ENCODE data around the gene ONECUT3. TPM values are rescaled to one million over a fixed set of nuclear protein-coding genes. Genes with fewer than 3 reads are reported as not detected.

ONECUT3 gene
- total and polyA plus RNA-seq, 10 of the 15 experiments (the other 5 are each of a cell fraction or from before 2014, with no cell fraction given) = not detected

GRCh38 chr19:1790054-1790792, 36.9 kb downstream of the ONECUT3 start (continued):
- no peak for TF ChIP-seq TCF12 (IDR thresholded peaks at IDR 0.05; ENCODE audit: low read depth, low read length)

GRCh38 chr19:1791879-1792278, 38.6 kb downstream of the ONECUT3 start:
- H3K27me3 ChIP-seq (replicated peaks in 1 of 2; ENCODE audit: control insufficient read depth in 2 of 2, insufficient read depth in 2 of 2, low read length in 1 of 2) = no peaks in the 10 kb centered on the region
- no peaks in the 10 kb centered on the region for H4K20me1 ChIP-seq (ENCODE audit: control insufficient read depth, insufficient read depth)
- H3K4me2 ChIP-seq (ENCODE audit: control insufficient read depth, insufficient read depth) = no peak overlapping the region
- no peaks in the 10 kb centered on the region for H3K4me1 ChIP-seq (ENCODE audit: control insufficient read depth, insufficient read depth, low read length)
- BruUV-seq (replicated peaks) = no TSS peak
- TF ChIP-seq EED (IDR thresholded peaks at IDR 0.05; ENCODE audit: low read depth) (no peak), ZBTB11 (CRISPR knock-in tag; IDR thresholded peaks at IDR 0.05) (no peak), ZBTB33 (IDR thresholded peaks at IDR 0.05) (no peak), ZNF207 (IDR thresholded peaks at IDR 0.05; ENCODE audit: borderline replicate concordance) (no peak), CREB1 (IDR thresholded peaks at IDR 0.05; ENCODE audit: low read depth) (no peak), MLLT1 (IDR thresholded peaks at IDR 0.05) (no peak), WRNIP1 (IDR thresholded peaks at IDR 0.05; ENCODE audit: borderline replicate concordance, low read depth, low read length) (no peak), SPI1 (IDR thresholded peaks at IDR 0.05; ENCODE audit: borderline replicate concordance, insufficient read depth, low read depth, low read length) (no peak), IRF3 (IDR thresholded peaks at IDR 0.05) (no peak), SMARCA5 (IDR thresholded peaks at IDR 0.05) (no peak), BMI1 (IDR thresholded peaks at IDR 0.05; ENCODE audit: borderline replicate concordance) (no peak), POLR2A (IDR thresholded peaks at IDR 0.05; ENCODE audit: low read depth, low read length) (no peak)
- peaks cover 2% of the 10 kb centered on the region; the same call in 1 of the 3 replicates for H3K9me3 ChIP-seq (replicated peaks; ENCODE audit: control insufficient read depth, insufficient read depth, low read length)
- no peak overlapping the region for H3K27ac ChIP-seq (ENCODE audit: control insufficient read depth, insufficient read depth)
- H3K79me2 ChIP-seq (ENCODE audit: control insufficient read depth, insufficient read depth, low read length) = no peaks in the 10 kb centered on the region
- ChIA-PET POLR2A (no interaction called here), CTCF (interaction anchor here (0.7 kb wide), 1 partner anchor 356 kb away, joined by 3 read pairs; no protein-coding TSS in a partner anchor), SMC1A (ENCODE audit: uncharacterized antibody, unreplicated experiment) (no interaction called here), RAD21 (ENCODE audit: unreplicated experiment) (interaction anchor here (0.6 to 1.5 kb wide), 2 partner anchors 136 to 245 kb away, joined by 3 to 12 read pairs; no protein-coding TSS in a partner anchor)
- no peak overlapping the region for H3K4me3 ChIP-seq
- no peak for ATAC-seq
- FAIRE-seq = no peak
- no peak overlapping the region for H3K9ac ChIP-seq (ENCODE audit: control insufficient read depth, insufficient read depth, low read length)
- in situ Hi-C loops (cut with MboI) (no loop called here), intact Hi-C loops (cut with micrococcal nuclease; ENCODE audit: unreplicated experiment) (no loop called here)
- WGBS (ENCODE audit: insufficient coverage, insufficient replicate concordance, low lambda C conversion rate, missing lambda C conversion rate) = 39% methylated on average over 14 of the region's 14 CpGs
- DNase-seq (ENCODE audit: low read depth, low spot score) = no peak
- no peaks in the 10 kb centered on the region for H3K36me3 ChIP-seq (ENCODE audit: control insufficient read depth in 2 of 2, insufficient read depth in 2 of 2, low read length in 1 of 2)
- no peak overlapping the region for H2AFZ ChIP-seq (ENCODE audit: control insufficient read depth, low read depth, low read length)
